Heart right ventricle (tissue), 16 donors: ENCODE data around the gene SLC9C1. TPM values are rescaled to one million over a fixed set of nuclear protein-coding genes. Genes with fewer than 3 reads are reported as not detected.
"Not testable (repeated sequence)": the region's sequence is repeated elsewhere in the genome, so short reads cannot be mapped to it uniquely, and the experiment has no call there.

Experiments
- ATAC-seq, 8 donors: fragments of 200-7000 bp; cut with Tn5 transposase; one replicate each; pipeline ENCODE4 v1.9.1; 2020; ENCODE audit warnings: mild to moderate bottlenecking in 8 of 8, moderate library complexity in 8 of 8, moderate number of reproducible peaks in 1 of 8
- DNase-seq, 2 donors: peaks; one replicate each; pipeline ENCODE4 v3.0.0-alpha.2; 2020
- H3K27ac ChIP-seq, 10 donors: fragments of 200-600 bp; sonication (generic) in 2 of 10; one replicate each; pipeline versions ENCODE4 v1.5.0 to v1.8.0; 2020 to 2022; ENCODE audit warnings: mild to moderate bottlenecking in 3 of 10
- H3K27me3 ChIP-seq, 7 donors: fragments of 200-600 bp; one replicate each; pipeline ENCODE4 v1.8.0; 2021 to 2022; ENCODE audit warnings: mild to moderate bottlenecking in 2 of 7
- H3K36me3 ChIP-seq, 9 donors: fragments of 200-600 bp; sonication (generic) in 1 of 9; one replicate each; pipeline versions ENCODE4 v1.5.0 to v1.8.0; 2020 to 2022; ENCODE audit warnings: mild to moderate bottlenecking in 2 of 9
- H3K4me1 ChIP-seq, 9 donors: fragments of 200-600 bp; sonication (generic) in 1 of 9; one replicate each; pipeline versions ENCODE4 v1.5.0 to v1.8.0; 2020 to 2022; ENCODE audit warnings: mild to moderate bottlenecking in 4 of 9
- H3K4me3 ChIP-seq, 10 donors: fragments of 200-600 bp; sonication (generic) in 2 of 10; one replicate each; pipeline versions ENCODE4 v1.5.0 to v1.8.0; 2020 to 2022; ENCODE audit warnings: mild to moderate bottlenecking in 7 of 10, moderate library complexity in 2 of 10
- H3K9me3 ChIP-seq, 11 donors: fragments of 200-600 bp in 10 of 11; sonication (generic) in 2 of 11; one replicate each; pipeline versions ENCODE4 v1.5.0 to v1.8.0; 2013 to 2022; ENCODE audit warnings: mild to moderate bottlenecking in 2 of 11, control low read depth in 1 of 11, moderate library complexity in 1 of 11
- CTCF ChIP-seq, 9 donors: fragments of 200-600 bp; sonication (generic) in 2 of 9; IDR thresholded peaks; one replicate each; pipeline versions ENCODE4 v1.5.0 to v1.8.0; 2021 to 2022; ENCODE audit warnings: antibody characterized with exemption in 9 of 9, mild to moderate bottlenecking in 5 of 9, moderate library complexity in 1 of 9
- WGBS, 2 donors: extraction: QIAGEN DNeasy Blood & Tissue Kit; methylation state at CpG; one replicate each; pipeline ENCODE4 v1.1.7; 2013; ENCODE audit warnings: inconsistent platforms in 1 of 2; 5-methylcytosine and 5-hydroxymethylcytosine counted together
- intact Hi-C, 10 donors: fragments of 100-400 bp; cut with DNase I; formaldehyde crosslinking; loops; one replicate each; pipeline versions ENCODE4 v1.11.1 to v1.14.2; 2022
- polyA plus RNA-seq, 2 donors: library from polyadenylated mRNA; stranded (reverse); fragments of 200-250 nt; gene quantifications; one replicate each; pipeline ENCODE4 v1.2.3, GENCODE V29; 2013
- total RNA-seq, 10 donors: library from RNA; stranded (reverse); fragmentation: NEBNext Ultra II Directional in 3 of 10; extraction: Animal tissue kit (Norgen Biotek cat#: 25700) in 3 of 10; gene quantifications; one replicate each; pipeline versions ENCODE4 v1.2.1 to v1.2.4, GENCODE V29; 2021 to 2023
- donor health status: Arrhythmogenic right ventricular cardiomyopathy.
- donor health status: ischemic (EF 13 %, LVEDD 7.1; RV severe dilation, severe dysfunction).
- donor health status: healthy with polysubstance abuse.
- donor health status: DM: no; HTN: yes; CAD: no.
- donor health status: DM: no; HTN: no; CAD: no.
- donor health status: ischemic (EF 25% LVEDD 6.9; RV normal size, moderate dysfunction).
- donor health status: ischemic (EF 25% LVEDD 5.7; RV mildly dilated, moderate dysfunction).
- donor health status: healthy.
- donor health status: DM: yes; HTN: yes; CAD: no.
- donor health status: Ischemic cardiomyopathy.
- donor health status: ischemic (EF 35%, LVEDD 5.7; RV mildly dilated, moderate dysfunction).
- donor health status: nonischemic (EF 11% LVEDD 7.7; RV severe dilation, severe dysfunction).
- donor health status: DM: yes; HTN: yes; CAD: no.
- donor health status: PGD.
- donor health status: ischemic (EF 29% LVEDD 5.4; RV normal size, mild dysfunction).
- donor health status: nonischemic (EF 23%, LVEDD 6.1; RV moderate dilation, normal function).

Gene SLC9C1
- total and polyA plus RNA-seq, 12 donors = 0.10 to 2.2 (median 1.5) TPM

- ATAC-seq (no peak), DNase-seq (no peak)
- H3K9me3 ChIP-seq = peaks cover 0 to 35% (median 3%) of the 10 kb centered on the region in 11 donors
- H3K27me3 ChIP-seq = no peaks in the 10 kb centered on the region
- no peak overlapping the region for H3K4me3 ChIP-seq
- no peak overlapping the region for H3K27ac ChIP-seq
- peaks cover 0 to 37% (median 0%) of the 10 kb centered on the region in 9 donors for H3K36me3 ChIP-seq
- no peak for TF ChIP-seq CTCF (IDR thresholded peaks at IDR 0.05)
- 75 to 78% methylated on average over 1 of the region's 1 CpG for WGBS, 2 donors
- intact Hi-C loops = no loop called here
- no peaks in the 10 kb centered on the region for H3K4me1 ChIP-seq
Observed at GRCh38 chr3:112197131-112197530, 96.9 kb downstream of the SLC9C1 start.

- H3K27ac ChIP-seq = no peak overlapping the region
- DNase-seq (no peak), ATAC-seq (no peak)
- peaks cover 0 to 14% (median 0%) of the 10 kb centered on the region in 9 donors for H3K36me3 ChIP-seq
- intact Hi-C loops = no loop called here
- 78 to 89% methylated on average over 1 of the region's 1 CpG for WGBS, 2 donors
- H3K9me3 ChIP-seq = peaks cover 0 to 17% (median 0%) of the 10 kb centered on the region in 11 donors
- no peak overlapping the region for H3K4me3 ChIP-seq
- no peaks in the 10 kb centered on the region for H3K27me3 ChIP-seq
- TF ChIP-seq CTCF (IDR thresholded peaks at IDR 0.05) = no peak
- no peaks in the 10 kb centered on the region for H3K4me1 ChIP-seq
Observed at GRCh38 chr3:112187300-112187699, 106.7 kb downstream of the SLC9C1 start.

- intact Hi-C loops, H3K27ac ChIP-seq, H3K4me1 ChIP-seq, H3K36me3 ChIP-seq, H3K27me3 ChIP-seq: not testable (repeated sequence)
- ATAC-seq (peak; percentile 16 to 78 (median 58)), DNase-seq (peak in 1 of 2 donors; percentile 14)
- Histone ChIP-seq H3K9me3 (peaks cover 0 to 12% (median 0%) of the 10 kb centered on the region in 11 donors), H3K4me3 (peak overlapping the region in 6 of 10 donors; percentile 12 to 43 (median 37))
- WGBS, 2 donors = 28 to 32% methylated on average over 23 to 28 of the region's 42 CpGs
Observed at GRCh38 chr3:112185423-112186035, 108.5 kb downstream of the SLC9C1 start.

GRCh38 chr3:112175646-112176045 is 118.4 kb downstream of the SLC9C1 start:
- Histone ChIP-seq H3K27me3 (no peaks in the 10 kb centered on the region), H3K27ac (no peak overlapping the region), H3K9me3 (no peaks in the 10 kb centered on the region), H3K4me1 (no peaks in the 10 kb centered on the region), H3K4me3 (no peak overlapping the region), H3K36me3 (no peaks in the 10 kb centered on the region)
- WGBS, 2 donors = 89 to 96% methylated on average over 6 of the region's 6 CpGs
- intact Hi-C loops = no loop called here
- TF ChIP-seq CTCF (IDR thresholded peaks at IDR 0.05) = no peak
- DNase-seq (no peak), ATAC-seq (no peak)

- no peaks in the 10 kb centered on the region for H3K9me3 ChIP-seq
- H3K4me1 ChIP-seq = no peaks in the 10 kb centered on the region
- TF ChIP-seq CTCF (IDR thresholded peaks at IDR 0.05) = no peak
- H3K27ac ChIP-seq = no peak overlapping the region
- H3K4me3 ChIP-seq = no peak overlapping the region
- DNase-seq = no peak
- no peak for ATAC-seq
- H3K27me3 ChIP-seq = no peaks in the 10 kb centered on the region
- H3K36me3 ChIP-seq = no peaks in the 10 kb centered on the region
- 94 to 97% methylated on average over 5 of the region's 5 CpGs for WGBS, 2 donors
- intact Hi-C loops = no loop called here
Observed at GRCh38 chr3:112175037-112175436, 119.0 kb downstream of the SLC9C1 start.
